ENCODE measurements around the gene NUP98.
"Not testable (repeated sequence)": the region's sequence is repeated elsewhere in the genome, so short reads cannot be mapped to it uniquely, and the experiment has no call there.

GRCh38 chr11:3766836-3767235 lies 30.5 kb downstream of the NUP98 start:
- TF ChIP-seq CTCF (conservative IDR thresholded peaks at IDR 0.05); EZH2 (IDR thresholded peaks at IDR 0.05; ENCODE audit: low read depth): not testable (repeated sequence)
